GM18858 (cell line): Measurements from ENCODE around the gene HDAC10.

ENCODE experiments used
- ATAC-seq: cut with Tn5 transposase; IDR thresholded peaks from one replicate; pipeline ENCODE4 v1.9.1; 2021; ENCODE audit not compliant: unreplicated experiment

The HDAC10 gene

GRCh38 chr22:50270666-50271394, 19.8 kb upstream of the HDAC10 start:
- no peak for ATAC-seq

- ATAC-seq = no peak
These were observed 19.1 kb upstream of the HDAC10 start, which contains the start of gene MAPK11 for GRCh38 chr22:50269970-50270665. TSS of gene MAPK11 (minus strand) at chr22:50270380. CDS start at chr22:50270292, 88 bp downstream.

GRCh38 chr22:50269573-50269969, 18.5 kb upstream of the HDAC10 start:
- no peak for ATAC-seq

- ATAC-seq = no peak
These were observed 17.6 kb upstream of the HDAC10 start for GRCh38 chr22:50268655-50269113.

- ATAC-seq = no peak
These were observed 16.7 kb upstream of the HDAC10 start for GRCh38 chr22:50267591-50268390.

GRCh38 chr22:50266994-50267393, 15.9 kb upstream of the HDAC10 start:
- ATAC-seq = no peak

- ATAC-seq = no peak
These were observed 14.0 kb upstream of the HDAC10 start for GRCh38 chr22:50264946-50265669.

- ATAC-seq = no peak
These were observed 13.2 kb upstream of the HDAC10 start for GRCh38 chr22:50264104-50264745.

GRCh38 chr22:50262973-50263617, 12.0 kb upstream of the HDAC10 start:
- ATAC-seq = no peak

GRCh38 chr22:50262460-50262911, 11.4 kb upstream of the HDAC10 start:
- no peak for ATAC-seq

GRCh38 chr22:50261615-50262459, 10.8 kb upstream of the HDAC10 start, which contains the start of gene MAPK12:
TSS of gene MAPK12 (minus strand) at chr22:50261683. CDS start at chr22:50261509, 174 bp downstream.
- ATAC-seq = no peak

GRCh38 chr22:50260801-50261614, 9.9 kb upstream of the HDAC10 start:
- no peak for ATAC-seq

GRCh38 chr22:50260434-50260800, 9.4 kb upstream of the HDAC10 start:
- ATAC-seq = no peak

GRCh38 chr22:50259302-50259701, 8.2 kb upstream of the HDAC10 start:
- no peak for ATAC-seq

GRCh38 chr22:50258361-50259292, 7.6 kb upstream of the HDAC10 start:
- no peak for ATAC-seq

GRCh38 chr22:50257451-50258360, 6.6 kb upstream of the HDAC10 start:
- no peak for ATAC-seq
